DOHH2 (cell line): ENCODE measurements around the gene ALK.

Source experiments
- CTCF ChIP-seq: fragments of 200-600 bp; sonication (generic); IDR thresholded peaks from one replicate; pipeline ENCODE4 v1.5.1; 2014; ENCODE audit warnings: antibody characterized with exemption, mild to moderate bottlenecking, low read depth, low read length; ENCODE audit not compliant: poor library complexity, severe bottlenecking
- EZH2phosphoT487 ChIP-seq: fragments of 200-600 bp; sonication (generic); IDR thresholded peaks from 2 replicates; pipeline ENCODE4 v1.6.1; 2017; ENCODE audit warnings: borderline replicate concordance, mild to moderate bottlenecking, antibody characterized with exemption, low read length, moderate library complexity, mixed read lengths

GRCh38 chr2:29492701-29493100 lies 428.7 kb downstream of the ALK start:
- TF ChIP-seq CTCF, result no peak
- no peak for TF ChIP-seq EZH2phosphoT487
